NCI-H524 treated with DMSO at 0.1 percent for 48 hours (cell line): ENCODE results near the gene CASP9.

ENCODE experiments used
- DNase-seq: peaks from one replicate; lab custom pipeline; 2025; lab: John Stamatoyannopoulos, UW

CASP9 gene

DNA sequence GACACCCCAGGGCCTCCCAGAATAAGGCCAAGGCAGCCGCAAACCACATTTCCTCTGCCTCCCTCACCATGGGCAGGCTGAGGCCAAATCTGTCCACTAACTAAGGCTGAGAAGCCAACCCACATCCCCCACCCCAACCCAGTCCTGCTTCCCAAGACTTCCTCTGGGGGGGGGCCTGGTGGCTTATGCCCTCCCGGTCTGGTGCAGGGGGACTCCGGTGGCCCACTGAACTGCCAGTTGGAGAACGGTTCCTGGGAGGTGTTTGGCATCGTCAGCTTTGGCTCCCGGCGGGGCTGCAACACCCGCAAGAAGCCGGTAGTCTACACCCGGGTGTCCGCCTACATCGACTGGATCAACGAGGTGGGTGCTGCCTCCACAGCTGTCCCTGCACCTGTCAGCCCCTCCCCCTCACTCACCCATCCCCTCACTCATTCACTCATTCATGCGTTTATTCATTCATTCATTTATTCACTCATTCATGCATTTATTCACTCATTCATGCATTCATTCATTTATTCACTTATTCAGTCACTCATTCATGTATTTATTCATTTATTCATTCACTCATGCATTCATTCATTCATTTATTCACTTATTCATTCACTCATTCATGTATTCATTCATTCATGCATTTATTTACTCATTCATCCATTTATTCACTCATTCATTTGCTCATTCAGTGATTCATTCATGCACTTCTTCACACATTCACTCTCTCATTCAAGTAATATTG, 78.5 kb downstream of the CASP9 start:
- DNase-seq, result no peak

DNA sequence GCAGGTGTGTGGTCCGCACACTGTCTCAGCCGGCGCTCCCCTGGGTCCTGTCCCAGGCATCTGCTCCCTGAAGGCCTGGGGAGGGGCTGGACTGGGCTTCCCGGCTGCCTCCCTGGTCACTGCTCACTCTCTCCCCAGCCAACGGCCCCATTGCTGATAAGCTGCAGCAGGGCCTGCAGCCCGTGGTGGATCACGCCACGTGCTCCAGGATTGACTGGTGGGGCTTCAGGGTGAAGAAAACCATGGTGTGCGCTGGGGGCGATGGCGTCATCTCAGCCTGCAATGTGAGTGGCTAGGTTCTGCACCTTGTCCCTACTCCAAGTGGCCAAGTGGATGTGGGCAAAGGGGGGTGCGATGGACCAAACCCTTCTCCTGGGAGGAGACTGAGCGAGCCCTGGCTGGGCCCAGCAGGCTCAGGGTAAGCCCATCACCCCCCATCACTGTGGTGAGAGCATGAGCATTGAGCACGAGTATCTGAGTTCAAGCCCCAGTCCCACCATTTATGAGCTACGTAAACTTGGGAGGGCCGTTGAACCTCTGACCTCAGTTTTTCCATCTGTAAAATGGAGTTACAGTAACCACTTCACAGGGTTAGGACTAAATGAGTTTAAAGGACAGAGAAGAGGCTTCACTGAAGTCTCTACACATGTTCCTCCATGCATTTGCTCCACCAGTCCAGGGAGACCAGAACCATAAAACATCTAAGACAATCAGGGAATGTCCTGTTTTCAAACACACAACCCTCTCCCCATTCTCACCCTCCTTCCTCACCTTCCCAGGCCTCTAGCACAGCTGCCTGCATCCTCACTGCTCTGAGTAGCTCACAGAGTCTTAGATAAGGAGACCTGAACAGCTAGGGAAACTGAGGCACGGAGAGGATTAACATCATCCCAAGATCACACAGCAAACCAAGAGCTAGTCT, 79.3 kb downstream of the CASP9 start:
- DNase-seq, result no peak

DNA sequence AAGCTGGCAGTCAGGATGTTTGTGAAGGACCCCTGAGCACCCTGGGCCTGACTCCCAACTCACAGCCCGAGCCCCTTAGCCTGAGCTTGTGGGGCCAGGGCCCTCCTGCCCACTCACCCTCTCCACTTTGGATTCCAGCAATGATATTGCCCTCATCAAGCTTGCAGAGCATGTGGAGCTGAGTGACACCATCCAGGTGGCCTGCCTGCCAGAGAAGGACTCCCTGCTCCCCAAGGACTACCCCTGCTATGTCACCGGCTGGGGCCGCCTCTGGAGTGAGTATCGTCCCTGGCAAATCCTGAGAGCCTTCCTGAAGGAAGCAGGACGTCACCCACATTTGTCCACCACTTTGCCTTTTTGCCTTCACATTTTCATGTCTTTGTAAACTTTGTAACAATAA, 80.7 kb downstream of the CASP9 start:
- no peak for DNase-seq

DNA sequence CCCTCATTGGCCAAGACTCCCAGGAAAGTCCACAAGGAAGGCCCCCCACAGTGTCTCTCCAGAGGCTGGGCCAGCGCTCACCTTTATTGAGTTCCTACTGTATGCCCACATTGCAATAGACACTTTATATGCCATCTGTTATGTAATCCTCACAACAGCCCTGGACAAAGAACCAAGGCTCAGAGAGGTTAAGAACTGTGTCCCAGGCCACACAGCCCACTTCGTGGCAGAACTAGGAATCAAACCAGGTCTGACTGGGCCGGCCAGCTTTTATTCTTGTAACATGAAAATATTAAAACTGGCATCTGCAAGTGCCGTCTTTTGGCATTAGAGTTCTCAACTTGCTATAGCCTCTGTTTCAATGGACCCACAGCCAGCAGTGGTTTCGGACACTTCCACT, 81.3 kb downstream of the CASP9 start:
- no peak for DNase-seq

DNA sequence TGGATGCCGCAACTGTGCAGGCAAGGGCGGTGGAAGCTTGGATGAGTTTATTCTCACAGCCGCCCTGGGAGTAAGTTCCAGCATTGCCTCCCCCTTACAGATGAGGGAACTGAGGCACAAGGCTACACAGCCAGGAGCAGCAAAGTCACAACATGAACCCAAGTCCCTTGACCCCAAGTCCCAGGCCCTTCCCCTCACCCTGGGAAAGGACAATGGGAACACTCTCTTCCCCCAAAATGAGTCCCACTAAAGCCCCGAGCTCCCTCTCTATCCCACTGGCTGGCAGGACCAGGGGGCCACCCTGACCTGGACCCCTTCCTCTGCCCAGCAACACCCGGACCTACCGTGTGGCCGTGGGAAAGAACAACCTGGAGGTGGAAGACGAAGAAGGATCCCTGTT, 81.9 kb downstream of the CASP9 start:
- no peak for DNase-seq
